HCT116 (cell line): Measurements from ENCODE around the gene SLC34A3. TPM values are rescaled to one million over a fixed set of nuclear protein-coding genes. Genes with fewer than 3 reads are reported as not detected.

ENCODE experiments used
- ATAC-seq: fragments of 200-7000 bp; cut with Tn5 transposase; 2 replicates; pipeline ENCODE4 v1.9.1; 2020; ENCODE audit warnings: mild to moderate bottlenecking, moderate library complexity
- BruUV-seq: library from RNA; stranded (reverse); fragments of 400-500 nt; replicated peaks from 2 replicates; lab custom pipeline; 2021; lab: Mats Ljungman, UMichigan
- CTCF ChIA-PET: fragments of 300-600 bp; sonication (Branson Sonifier 250); formaldehyde crosslinking; loops from one replicate; lab custom pipeline; 2021; ENCODE audit warnings: antibody characterized with exemption; lab: Charles Lee
- POLR2A ChIA-PET: fragments of 300-600, 350-600 bp; sonication (Branson Sonifier 250); formaldehyde crosslinking; loops from one replicate; lab custom pipeline; 2021; ENCODE audit warnings: antibody characterized with exemption; lab: Charles Lee
- RAD21 ChIA-PET, 2 experiments: fragments of 300-600 bp; sonication (Branson Sonifier 250); formaldehyde crosslinking; loops; one replicate each; lab custom pipeline; 2023; ENCODE audit warnings: low total read pairs in 2 of 2; ENCODE audit not compliant: uncharacterized antibody in 2 of 2, unreplicated experiment in 2 of 2, low non-redundant PET in 1 of 2; lab: Charles Lee
- DNase-seq: peaks from one replicate; pipeline ENCODE4 v3.0.0-alpha.2; 2010; ENCODE audit warnings: low read depth, low spot score
- H2AFZ ChIP-seq: fragments of 200-600 bp; shearing (Covaris generic), sonication (generic); 2 replicates; pipeline ENCODE4 v1.6.1; 2017; ENCODE audit warnings: low read depth, mixed run types, mixed read lengths, antibody characterized with exemption, low read length; ENCODE audit not compliant: poor library complexity, severe bottlenecking
- H3K27ac ChIP-seq: 2 replicates; pipeline ENCODE4 v1.5.1; 2012; ENCODE audit warnings: low read depth, low read length
- H3K27me3 ChIP-seq: fragments of 200-600 bp; sonication (generic); 2 replicates; pipeline ENCODE4 v1.6.1; 2016; ENCODE audit warnings: mixed run types, low read length, mixed read lengths; ENCODE audit not compliant: insufficient read depth
- H3K36me3 ChIP-seq, 2 experiments: fragments of 200-500 bp in 1 of 2; fragments of 200-600 bp in 1 of 2; sonication (Bioruptor generic) in 1 of 2; sonication (generic) in 1 of 2; 2 replicates each; pipeline versions ENCODE4 v1.5.1 to v1.6.1; 2014 to 2016; ENCODE audit warnings: low read length in 2 of 2, inconsistent platforms in 1 of 2, mixed read lengths in 1 of 2, mixed run types in 1 of 2; ENCODE audit not compliant: insufficient read depth in 2 of 2, control insufficient read depth in 1 of 2
- H3K4me1 ChIP-seq, 2 experiments: fragments of 200-600 bp in 1 of 2; sonication (generic) in 1 of 2; 2 replicates each; pipeline versions ENCODE4 v1.5.1 to v1.6.1; 2012 to 2017; ENCODE audit warnings: low read length in 2 of 2, inconsistent platforms in 1 of 2, mild to moderate bottlenecking in 1 of 2, mixed read lengths in 1 of 2, mixed run types in 1 of 2, moderate library complexity in 1 of 2; ENCODE audit not compliant: insufficient read depth in 2 of 2, control insufficient read depth in 1 of 2
- H3K4me2 ChIP-seq: fragments of 200-600 bp; sonication (generic); 2 replicates; pipeline ENCODE4 v1.6.1; 2017; ENCODE audit warnings: mixed run types, low read length, mixed read lengths
- H3K4me3 ChIP-seq, 2 experiments: fragments of 200-600 bp in 1 of 2; sonication (generic) in 1 of 2; replicated peaks in 1 of 2; 2 replicates each; pipeline ENCODE4 v1.5.1; 2011 to 2016; ENCODE audit warnings: low read length in 2 of 2, control low read depth in 1 of 2, low read depth in 1 of 2, mild to moderate bottlenecking in 1 of 2, mixed read lengths in 1 of 2, mixed run types in 1 of 2
- H3K79me2 ChIP-seq: fragments of 200-600 bp; sonication (generic); 2 replicates; pipeline ENCODE4 v1.6.1; 2017; ENCODE audit warnings: mild to moderate bottlenecking, mixed run types, low read length, moderate library complexity, mixed read lengths; ENCODE audit not compliant: insufficient read depth
- H3K9ac ChIP-seq: fragments of 200-600 bp; sonication (generic); 2 replicates; pipeline ENCODE4 v1.6.1; 2016; ENCODE audit warnings: low read length, mixed read lengths
- H3K9me2 ChIP-seq: fragments of 200-600 bp; sonication (generic), shearing (Covaris generic); 2 replicates; pipeline ENCODE4 v1.6.1; 2017; ENCODE audit warnings: mixed run types, mild to moderate bottlenecking, moderate library complexity; ENCODE audit not compliant: insufficient read depth
- H3K9me3 ChIP-seq, 2 experiments: fragments of 200-500 bp in 1 of 2; fragments of 200-600 bp in 1 of 2; sonication (Bioruptor generic) in 1 of 2; sonication (generic) in 1 of 2; 2 replicates each; pipeline ENCODE4 v1.6.1; 2014 to 2017; ENCODE audit warnings: low read length in 2 of 2, mixed read lengths in 2 of 2, inconsistent platforms in 1 of 2, low read depth in 1 of 2, mild to moderate bottlenecking in 1 of 2, mixed run types in 1 of 2, moderate library complexity in 1 of 2; ENCODE audit not compliant: control insufficient read depth in 1 of 2, insufficient read depth in 1 of 2
- H4K20me1 ChIP-seq: fragments of 200-600 bp; sonication (generic), shearing (Covaris generic); 2 replicates; pipeline ENCODE4 v1.6.1; 2017; ENCODE audit warnings: mixed run types, mild to moderate bottlenecking, moderate library complexity; ENCODE audit not compliant: insufficient read depth
- CBX3 ChIP-seq: IDR thresholded peaks from 2 replicates; pipeline ENCODE4 v1.6.1; 2012; ENCODE audit warnings: low read depth
- CEBPB ChIP-seq: IDR thresholded peaks from 2 replicates; pipeline ENCODE4 v1.6.1; 2012; ENCODE audit warnings: low read depth
- EGR1 ChIP-seq: IDR thresholded peaks from 2 replicates; pipeline ENCODE4 v1.6.1; 2012; ENCODE audit warnings: low read depth
- ELF1 ChIP-seq: IDR thresholded peaks from 2 replicates; pipeline ENCODE4 v1.6.1; 2012; ENCODE audit warnings: low read depth, borderline replicate concordance
- EZH2phosphoT487 ChIP-seq: fragments of 200-600 bp; IDR thresholded peaks from 2 replicates; pipeline ENCODE4 v1.6.1; 2018; ENCODE audit warnings: antibody characterized with exemption, borderline replicate concordance
- FOSL1 ChIP-seq: IDR thresholded peaks from 2 replicates; pipeline ENCODE4 v1.6.1; 2012; ENCODE audit warnings: low read depth
- JUND ChIP-seq: IDR thresholded peaks from 2 replicates; pipeline ENCODE4 v1.6.1; 2012
- POLR2AphosphoS5 ChIP-seq: IDR thresholded peaks from 2 replicates; pipeline ENCODE4 v1.6.1; 2011; ENCODE audit warnings: mild to moderate bottlenecking, low read depth, low read length, moderate library complexity
- RAD21 ChIP-seq: IDR thresholded peaks from 2 replicates; pipeline ENCODE4 v1.6.1; 2012; ENCODE audit warnings: low read depth, mild to moderate bottlenecking
- SIN3A ChIP-seq: IDR thresholded peaks from 2 replicates; pipeline ENCODE4 v1.6.1; 2012; ENCODE audit warnings: low read depth
- SRF ChIP-seq: IDR thresholded peaks from 2 replicates; pipeline ENCODE4 v1.6.1; 2012; ENCODE audit warnings: low read depth
- YY1 ChIP-seq: IDR thresholded peaks from 2 replicates; pipeline ENCODE4 v1.6.1; 2011; ENCODE audit warnings: low read length, low read depth, moderate library complexity, mild to moderate bottlenecking; ENCODE audit not compliant: insufficient replicate concordance; ENCODE audit errors: extremely low read depth
- ZFX ChIP-seq: fragments of 450-650 bp; IDR thresholded peaks from 2 replicates; pipeline ENCODE4 v1.6.1; 2017
- intact Hi-C: fragments of 100-400 bp; cut with micrococcal nuclease; formaldehyde crosslinking; loops from 2 replicates; pipeline ENCODE4 v1.10.0; 2022
- total RNA-seq: library from RNA; stranded (reverse); gene quantifications from one replicate; pipeline ENCODE4 v1.2.1, GENCODE V29; 2021; ENCODE audit not compliant: unreplicated experiment
- TF ChIP-seq, protein P1 (sequence below): IDR thresholded peaks from 2 replicates; pipeline ENCODE4 v1.6.1; 2012; ENCODE audit warnings: low read depth
- TF ChIP-seq, protein P2 (sequence below): IDR thresholded peaks from 2 replicates; pipeline ENCODE4 v1.6.1; 2011; ENCODE audit warnings: mild to moderate bottlenecking, low read length, moderate library complexity; ENCODE audit not compliant: insufficient replicate concordance; ENCODE audit errors: extremely low read depth

SLC34A3 gene
- total RNA-seq, 1 experiment from 2014 or later: 0.15 TPM

DNA sequence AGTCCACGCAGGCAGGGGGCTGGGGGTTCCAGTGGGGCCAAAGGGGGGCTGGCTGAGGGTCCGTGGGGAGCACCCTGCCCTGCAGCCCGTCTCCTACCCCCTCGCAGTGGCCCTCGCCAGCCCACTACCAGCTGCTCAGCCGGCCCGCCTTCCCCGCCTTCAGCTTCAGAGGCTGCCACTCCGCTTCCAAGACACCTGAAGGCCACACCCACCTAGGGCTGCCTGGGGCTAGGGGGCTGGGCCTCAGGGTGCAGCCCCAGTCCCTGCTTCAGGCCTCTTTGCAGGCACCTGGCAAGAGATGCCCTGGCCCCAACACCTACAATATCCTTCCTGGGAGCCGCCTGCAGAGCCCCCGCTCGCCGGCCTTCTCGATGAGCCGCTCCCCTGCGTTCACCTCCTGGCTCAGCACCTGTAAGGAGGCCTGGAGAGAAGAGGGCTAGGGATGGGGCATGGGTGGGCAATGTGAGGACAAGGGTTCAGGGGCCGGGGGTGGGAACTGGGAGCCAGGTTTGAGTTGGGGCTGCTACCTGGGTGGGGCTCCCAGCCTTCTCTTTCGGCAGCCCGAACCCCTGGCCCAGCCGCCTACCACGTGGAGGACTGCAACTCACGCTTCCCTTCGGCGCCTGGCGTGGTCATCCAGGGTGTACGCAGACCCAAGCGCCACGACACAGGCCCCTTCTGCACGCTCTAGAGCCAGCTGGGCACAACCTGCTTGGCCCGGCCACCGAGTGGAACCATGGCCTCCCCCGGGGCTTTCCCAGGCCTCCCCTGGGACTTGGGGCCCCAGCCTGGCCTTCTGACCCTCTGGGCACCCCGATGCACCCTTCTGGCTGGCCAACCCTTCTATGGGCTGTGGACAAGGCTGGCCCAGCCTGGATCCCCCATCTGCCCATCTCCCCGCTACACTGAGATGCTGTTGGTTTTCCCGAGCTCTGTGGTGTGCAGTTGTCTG, 22.1 kb downstream of the SLC34A3 start:
- DNase-seq (no peak), ATAC-seq (peak; percentile 41)
- intact Hi-C loops: no loop called here
- H3K9me3 ChIP-seq: no peaks in the 10 kb centered on the region
- no TSS peak for BruUV-seq
- no peaks in the 10 kb centered on the region for H3K27me3 ChIP-seq
- 0 out of 2 replicates have a peak overlapping the region, but pooled peaks have one; percentile 9 for H3K4me2 ChIP-seq
- ChIA-PET CTCF (interaction anchor here (1.0 kb wide), 1 partner anchor 16 kb away, joined by 3 read pairs; no protein-coding TSS in a partner anchor), POLR2A (interaction anchor here (0.9 to 5.9 kb wide), 2 partner anchors 11 to 12 kb away, joined by 3 to 39 read pairs; partner anchors contain the start of gene TUBB4B), RAD21 (no interaction called here)
- TF ChIP-seq SIN3A: no peak
- TF ChIP-seq, protein P1, sequence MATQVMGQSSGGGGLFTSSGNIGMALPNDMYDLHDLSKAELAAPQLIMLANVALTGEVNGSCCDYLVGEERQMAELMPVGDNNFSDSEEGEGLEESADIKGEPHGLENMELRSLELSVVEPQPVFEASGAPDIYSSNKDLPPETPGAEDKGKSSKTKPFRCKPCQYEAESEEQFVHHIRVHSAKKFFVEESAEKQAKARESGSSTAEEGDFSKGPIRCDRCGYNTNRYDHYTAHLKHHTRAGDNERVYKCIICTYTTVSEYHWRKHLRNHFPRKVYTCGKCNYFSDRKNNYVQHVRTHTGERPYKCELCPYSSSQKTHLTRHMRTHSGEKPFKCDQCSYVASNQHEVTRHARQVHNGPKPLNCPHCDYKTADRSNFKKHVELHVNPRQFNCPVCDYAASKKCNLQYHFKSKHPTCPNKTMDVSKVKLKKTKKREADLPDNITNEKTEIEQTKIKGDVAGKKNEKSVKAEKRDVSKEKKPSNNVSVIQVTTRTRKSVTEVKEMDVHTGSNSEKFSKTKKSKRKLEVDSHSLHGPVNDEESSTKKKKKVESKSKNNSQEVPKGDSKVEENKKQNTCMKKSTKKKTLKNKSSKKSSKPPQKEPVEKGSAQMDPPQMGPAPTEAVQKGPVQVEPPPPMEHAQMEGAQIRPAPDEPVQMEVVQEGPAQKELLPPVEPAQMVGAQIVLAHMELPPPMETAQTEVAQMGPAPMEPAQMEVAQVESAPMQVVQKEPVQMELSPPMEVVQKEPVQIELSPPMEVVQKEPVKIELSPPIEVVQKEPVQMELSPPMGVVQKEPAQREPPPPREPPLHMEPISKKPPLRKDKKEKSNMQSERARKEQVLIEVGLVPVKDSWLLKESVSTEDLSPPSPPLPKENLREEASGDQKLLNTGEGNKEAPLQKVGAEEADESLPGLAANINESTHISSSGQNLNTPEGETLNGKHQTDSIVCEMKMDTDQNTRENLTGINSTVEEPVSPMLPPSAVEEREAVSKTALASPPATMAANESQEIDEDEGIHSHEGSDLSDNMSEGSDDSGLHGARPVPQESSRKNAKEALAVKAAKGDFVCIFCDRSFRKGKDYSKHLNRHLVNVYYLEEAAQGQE: no peak
- no peak for TF ChIP-seq JUND
- no peak for TF ChIP-seq ELF1
- TF ChIP-seq YY1: no peak
- no peak for TF ChIP-seq EGR1
- TF ChIP-seq RAD21: no peak
- TF ChIP-seq, protein P2, sequence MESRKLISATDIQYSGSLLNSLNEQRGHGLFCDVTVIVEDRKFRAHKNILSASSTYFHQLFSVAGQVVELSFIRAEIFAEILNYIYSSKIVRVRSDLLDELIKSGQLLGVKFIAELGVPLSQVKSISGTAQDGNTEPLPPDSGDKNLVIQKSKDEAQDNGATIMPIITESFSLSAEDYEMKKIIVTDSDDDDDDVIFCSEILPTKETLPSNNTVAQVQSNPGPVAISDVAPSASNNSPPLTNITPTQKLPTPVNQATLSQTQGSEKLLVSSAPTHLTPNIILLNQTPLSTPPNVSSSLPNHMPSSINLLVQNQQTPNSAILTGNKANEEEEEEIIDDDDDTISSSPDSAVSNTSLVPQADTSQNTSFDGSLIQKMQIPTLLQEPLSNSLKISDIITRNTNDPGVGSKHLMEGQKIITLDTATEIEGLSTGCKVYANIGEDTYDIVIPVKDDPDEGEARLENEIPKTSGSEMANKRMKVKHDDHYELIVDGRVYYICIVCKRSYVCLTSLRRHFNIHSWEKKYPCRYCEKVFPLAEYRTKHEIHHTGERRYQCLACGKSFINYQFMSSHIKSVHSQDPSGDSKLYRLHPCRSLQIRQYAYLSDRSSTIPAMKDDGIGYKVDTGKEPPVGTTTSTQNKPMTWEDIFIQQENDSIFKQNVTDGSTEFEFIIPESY: no peak
- no peak for TF ChIP-seq SRF
- TF ChIP-seq CBX3: no peak
- TF ChIP-seq FOSL1: no peak
- TF ChIP-seq EZH2phosphoT487: no peak
- TF ChIP-seq CEBPB: no peak
- TF ChIP-seq ZFX: no peak
- TF ChIP-seq POLR2AphosphoS5: no peak
- no peaks in the 10 kb centered on the region for H4K20me1 ChIP-seq
- peak overlapping the region; percentile 91; the same call in 1 of the 2 replicates for H3K27ac ChIP-seq
- peaks cover 6 to 13% of the 10 kb centered on the region in 2 experiments; a peak in 3 of 4 replicates for H3K36me3 ChIP-seq
- H3K4me1 ChIP-seq: peaks cover 21 to 42% of the 10 kb centered on the region in 2 experiments
- no peak overlapping the region for H3K4me3 ChIP-seq
- peaks cover 21% of the 10 kb centered on the region for H3K79me2 ChIP-seq
- no peak overlapping the region for H2AFZ ChIP-seq
- no peak overlapping the region for H3K9ac ChIP-seq
- H3K9me2 ChIP-seq: no peaks in the 10 kb centered on the region
